Measurements from ENCODE around the gene CYB561A3.
"Not testable (repeated sequence)": the region's sequence is repeated elsewhere in the genome, so short reads cannot be mapped to it uniquely, and the experiment has no call there.

The CYB561A3 gene

GRCh38 chr11:61361741-61362541 lies at the start of gene CYB561A3, which contains the start of gene TMEM138:
Gene CYB561A3 (minus strand): TSS chr11:61361882. CDS start chr11:61356713, 5,169 bp downstream.
Gene TMEM138 (plus strand): TSS chr11:61362374. CDS start chr11:61364391, 2,017 bp downstream.
- FAIRE-seq = peak; percentile 5

GRCh38 chr11:61406991-61407728 lies 45.5 kb upstream of the CYB561A3 start:
- FAIRE-seq = no peak

More at GRCh38 chr11:61361741-61362541, at the start of gene CYB561A3, which contains the start of gene TMEM138:
- peak; percentile 96 for DNase-seq (ENCODE audit: low spot score)

GRCh38 chr11:61406067-61406466 lies 44.4 kb upstream of the CYB561A3 start:
- FAIRE-seq = no peak
- no peak for DNase-seq (ENCODE audit: low spot score)

More at GRCh38 chr11:61406991-61407728, 45.5 kb upstream of the CYB561A3 start:
- no peak for DNase-seq (ENCODE audit: low spot score)

- FAIRE-seq (no peak), DNase-seq (ENCODE audit: low spot score) (no peak)
These were observed 43.0 kb upstream of the CYB561A3 start for GRCh38 chr11:61404641-61405040.

GRCh38 chr11:61404103-61404502 lies 42.4 kb upstream of the CYB561A3 start:
- no peak for FAIRE-seq
- no peak for DNase-seq (ENCODE audit: low spot score)

GRCh38 chr11:61403658-61404057 lies 42.0 kb upstream of the CYB561A3 start:
- DNase-seq (ENCODE audit: low spot score) = no peak

GRCh38 chr11:61401573-61401972 lies 39.9 kb upstream of the CYB561A3 start:
- FAIRE-seq = no peak
- DNase-seq (ENCODE audit: low spot score) = no peak

More at GRCh38 chr11:61403658-61404057, 42.0 kb upstream of the CYB561A3 start:
- no peak for FAIRE-seq

GRCh38 chr11:61401173-61401572 lies 39.5 kb upstream of the CYB561A3 start:
- FAIRE-seq = no peak
- no peak for DNase-seq (ENCODE audit: low spot score)

GRCh38 chr11:61392981-61393595 lies 31.4 kb upstream of the CYB561A3 start:
- no peak for FAIRE-seq

GRCh38 chr11:61390161-61390560 lies 28.5 kb upstream of the CYB561A3 start:
- FAIRE-seq (no peak), DNase-seq (ENCODE audit: low spot score) (no peak)

More at GRCh38 chr11:61392981-61393595, 31.4 kb upstream of the CYB561A3 start:
- DNase-seq (ENCODE audit: low spot score) = no peak

GRCh38 chr11:61384271-61385242 lies 22.9 kb upstream of the CYB561A3 start:
- DNase-seq (ENCODE audit: low spot score) = no peak
- FAIRE-seq = no peak

- not testable (repeated sequence) for DNase-seq (ENCODE audit: low spot score); FAIRE-seq
These were observed 22.2 kb upstream of the CYB561A3 start for GRCh38 chr11:61383859-61384258.

GRCh38 chr11:61380884-61381283 lies 19.2 kb upstream of the CYB561A3 start:
- DNase-seq (ENCODE audit: low spot score) = no peak
- FAIRE-seq = no peak

GRCh38 chr11:61378713-61379313 lies 17.1 kb upstream of the CYB561A3 start:
- no peak for FAIRE-seq

GRCh38 chr11:61377461-61378160 lies 15.9 kb upstream of the CYB561A3 start:
- DNase-seq (ENCODE audit: low spot score) = no peak
- no peak for FAIRE-seq

More at GRCh38 chr11:61378713-61379313, 17.1 kb upstream of the CYB561A3 start:
- DNase-seq (ENCODE audit: low spot score) = no peak

GRCh38 chr11:61375761-61376108 lies 14.1 kb upstream of the CYB561A3 start:
- DNase-seq (ENCODE audit: low spot score) = no peak
- FAIRE-seq = no peak

- no peak for DNase-seq (ENCODE audit: low spot score)
- no peak for FAIRE-seq
These were observed 11.2 kb upstream of the CYB561A3 start for GRCh38 chr11:61372659-61373420.

GRCh38 chr11:61370349-61371005 lies 8.8 kb upstream of the CYB561A3 start:
- FAIRE-seq (no peak), DNase-seq (ENCODE audit: low spot score) (no peak)
